Activated B cell treated with CpG ODN at 0.5 μM for 24 hours (primary cell): Measurements from ENCODE around the gene CCDC7. TPM values are rescaled to one million over a fixed set of nuclear protein-coding genes. Genes with fewer than 3 reads are reported as not detected.
"Not testable (repeated sequence)": the region's sequence is repeated elsewhere in the genome, so short reads cannot be mapped to it uniquely, and the experiment has no call there.

ENCODE experiments used
- ATAC-seq: fragments of 200-7000 bp; cut with Tn5 transposase; one replicate; pipeline ENCODE4 v1.10.0; 2021; ENCODE audit warnings: low read depth, mild to moderate bottlenecking, moderate library complexity
- CTCF ChIA-PET: fragments of 350-600 bp; sonication (Branson Sonifier 250); formaldehyde crosslinking; loops from one replicate; lab custom pipeline; 2021; ENCODE audit warnings: antibody characterized with exemption; lab: Charles Lee
- POLR2A ChIA-PET: fragments of 350-600 bp; sonication (Branson Sonifier 250); formaldehyde crosslinking; loops from one replicate; lab custom pipeline; 2021; ENCODE audit warnings: antibody characterized with exemption; lab: Charles Lee
- DNase-seq: peaks from one replicate; pipeline ENCODE4 v3.0.0; 2022
- H3K27ac Mint-ChIP-seq: one replicate; pipeline ENCODE4 v1.8.0; 2020; ENCODE audit warnings: mixed read lengths
- H3K27me3 Mint-ChIP-seq: one replicate; pipeline ENCODE4 v1.8.0; 2021; ENCODE audit warnings: mixed read lengths
- H3K36me3 Mint-ChIP-seq: one replicate; pipeline ENCODE4 v1.8.0; 2021; ENCODE audit warnings: low read depth, mixed read lengths
- H3K4me1 Mint-ChIP-seq: one replicate; pipeline ENCODE4 v1.8.0; 2021; ENCODE audit warnings: mixed read lengths
- H3K4me3 Mint-ChIP-seq: one replicate; pipeline ENCODE4 v1.8.0; 2020; ENCODE audit warnings: mild to moderate bottlenecking, mixed read lengths
- H3K9me3 Mint-ChIP-seq: one replicate; pipeline ENCODE4 v1.8.0; 2020; ENCODE audit warnings: mixed read lengths
- CTCF ChIP-seq: fragments of 200-600 bp; IDR thresholded peaks from one replicate; pipeline ENCODE4 v1.8.0; 2022; ENCODE audit warnings: antibody characterized with exemption, mild to moderate bottlenecking
- intact Hi-C: fragments of 100-400 bp; cut with micrococcal nuclease; formaldehyde crosslinking; loops from one replicate; pipeline ENCODE4 v1.15.1; 2024
- total RNA-seq: library from RNA; stranded (reverse); gene quantifications from 2 replicates; pipeline ENCODE4 v1.2.3, GENCODE V29; 2022

The CCDC7 gene
- total RNA-seq, 1 donor from 2014 or later: 20.0 TPM

GRCh38 chr10:32477499-32477898 is 31.6 kb downstream of the CCDC7 start:
- intact Hi-C loops: no loop called here
- Mint-ChIP-seq H3K4me1 (no peaks in the 10 kb centered on the region), H3K36me3 (peaks cover 57% of the 10 kb centered on the region), H3K27ac (no peak overlapping the region), H3K4me3 (no peak overlapping the region), H3K9me3 (peaks cover 19% of the 10 kb centered on the region), H3K27me3 (no peaks in the 10 kb centered on the region)
- POLR2A ChIA-PET: no interaction called here
- DNase-seq (no peak), ATAC-seq (no peak)
- CTCF ChIA-PET: no interaction called here
- no peak for TF ChIP-seq CTCF

DNA sequence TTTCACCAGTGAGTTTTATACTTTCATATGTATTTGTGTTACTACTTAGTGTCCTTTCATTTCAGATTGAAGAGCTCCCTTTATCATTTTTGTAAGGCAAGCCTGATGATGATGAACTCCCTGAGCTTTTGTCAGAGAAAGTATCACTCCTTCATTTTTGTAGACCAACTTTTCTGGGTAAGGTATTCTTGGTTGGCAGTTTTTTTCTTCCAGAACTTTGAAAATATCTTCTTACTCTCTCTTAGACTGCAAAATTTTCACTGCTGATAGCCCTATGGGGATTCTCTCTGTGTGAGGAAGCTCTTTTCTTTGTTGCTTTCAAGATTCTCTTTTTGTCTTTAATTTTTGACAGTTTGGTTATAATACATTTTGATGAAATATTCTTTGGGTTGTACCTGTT is 35.7 kb downstream of the CCDC7 start:
- intact Hi-C loops: no loop called here
- no peak overlapping the region for H3K27ac Mint-ChIP-seq
- TF ChIP-seq CTCF: no peak
- H3K4me1 Mint-ChIP-seq: no peaks in the 10 kb centered on the region
- ATAC-seq (no peak), DNase-seq (no peak)
- H3K27me3 Mint-ChIP-seq: no peaks in the 10 kb centered on the region
- H3K9me3 Mint-ChIP-seq: peaks cover 25% of the 10 kb centered on the region
- peaks cover 65% of the 10 kb centered on the region for H3K36me3 Mint-ChIP-seq
- POLR2A ChIA-PET: no interaction called here
- CTCF ChIA-PET: no interaction called here
- no peak overlapping the region for H3K4me3 Mint-ChIP-seq

DNA sequence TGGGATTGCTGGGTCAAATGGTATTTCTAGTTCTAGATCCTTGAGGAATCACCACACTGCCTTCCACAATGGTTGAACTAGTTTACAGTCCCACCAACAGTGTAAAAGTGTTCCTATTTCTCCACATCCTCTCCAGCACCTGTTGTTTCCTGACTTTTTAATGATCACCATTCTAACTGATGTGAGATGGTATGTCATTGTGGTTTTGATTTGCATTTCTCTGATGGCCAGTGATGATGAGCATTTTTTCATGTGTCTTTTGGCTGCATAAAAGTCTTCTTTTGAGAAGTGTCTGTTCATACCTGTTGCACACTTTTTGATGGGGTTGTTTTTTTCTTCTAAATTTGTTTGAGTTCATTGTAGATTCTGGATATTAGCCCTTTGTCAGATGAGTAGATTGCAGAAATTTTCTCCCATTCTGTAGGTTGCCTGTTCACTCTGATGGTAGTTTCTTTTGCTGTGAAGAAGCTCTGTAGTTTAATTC is 37.1 kb downstream of the CCDC7 start:
- H3K27me3 Mint-ChIP-seq, POLR2A ChIA-PET, H3K27ac Mint-ChIP-seq, DNase-seq, H3K4me3 Mint-ChIP-seq, intact Hi-C loops, ATAC-seq, CTCF ChIA-PET, H3K4me1 Mint-ChIP-seq: not testable (repeated sequence)
- H3K36me3 Mint-ChIP-seq: peaks cover 70% of the 10 kb centered on the region
- peaks cover 27% of the 10 kb centered on the region for H3K9me3 Mint-ChIP-seq

GRCh38 chr10:32488038-32488437 is 42.1 kb downstream of the CCDC7 start:
- Mint-ChIP-seq H3K9me3 (peaks cover 16% of the 10 kb centered on the region), H3K36me3 (peaks cover 70% of the 10 kb centered on the region)
- DNase-seq, H3K27ac Mint-ChIP-seq, H3K4me1 Mint-ChIP-seq, CTCF ChIA-PET, POLR2A ChIA-PET, H3K27me3 Mint-ChIP-seq, ATAC-seq, intact Hi-C loops, H3K4me3 Mint-ChIP-seq: not testable (repeated sequence)

GRCh38 chr10:32489158-32489557 is 43.2 kb downstream of the CCDC7 start:
- H3K4me3 Mint-ChIP-seq: no peak overlapping the region
- no peaks in the 10 kb centered on the region for H3K27me3 Mint-ChIP-seq
- DNase-seq (no peak), ATAC-seq (no peak)
- intact Hi-C loops: no loop called here
- H3K27ac Mint-ChIP-seq: no peak overlapping the region
- POLR2A ChIA-PET: no interaction called here
- peaks cover 10% of the 10 kb centered on the region for H3K9me3 Mint-ChIP-seq
- CTCF ChIA-PET: no interaction called here
- H3K36me3 Mint-ChIP-seq: peaks cover 60% of the 10 kb centered on the region
- H3K4me1 Mint-ChIP-seq: no peaks in the 10 kb centered on the region
- TF ChIP-seq CTCF: no peak

GRCh38 chr10:32489901-32490300 is 44.0 kb downstream of the CCDC7 start:
- H3K27me3 Mint-ChIP-seq: no peaks in the 10 kb centered on the region
- H3K4me3 Mint-ChIP-seq: no peak overlapping the region
- H3K4me1 Mint-ChIP-seq: no peaks in the 10 kb centered on the region
- H3K9me3 Mint-ChIP-seq: peaks cover 10% of the 10 kb centered on the region
- ChIA-PET CTCF (no interaction called here), POLR2A (no interaction called here)
- no peak for ATAC-seq
- peaks cover 59% of the 10 kb centered on the region for H3K36me3 Mint-ChIP-seq
- intact Hi-C loops: no loop called here
- no peak for TF ChIP-seq CTCF
- no peak for DNase-seq
- H3K27ac Mint-ChIP-seq: no peak overlapping the region

DNA sequence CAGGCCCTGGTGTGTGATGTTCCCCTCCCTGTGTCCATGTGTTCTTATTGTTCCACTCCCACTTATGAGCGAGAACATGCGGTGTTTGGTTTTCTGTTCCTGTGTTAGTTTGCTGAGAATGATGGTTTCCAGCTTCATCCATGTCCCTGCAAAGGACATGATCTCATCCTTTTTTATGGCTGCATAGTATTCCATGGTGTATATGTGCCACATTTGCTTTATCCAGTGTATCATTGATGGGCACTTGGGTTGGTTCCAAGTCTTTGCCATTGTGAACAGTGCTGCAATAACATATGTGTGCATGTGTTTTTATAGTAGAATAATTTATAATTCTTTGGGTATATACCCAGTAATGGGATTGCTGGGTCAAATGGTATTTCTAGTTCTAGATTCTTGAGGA is 48.6 kb downstream of the CCDC7 start:
- H3K4me3 Mint-ChIP-seq, H3K27me3 Mint-ChIP-seq, CTCF ChIA-PET, H3K27ac Mint-ChIP-seq, H3K4me1 Mint-ChIP-seq, POLR2A ChIA-PET, DNase-seq, ATAC-seq, intact Hi-C loops: not testable (repeated sequence)
- Mint-ChIP-seq H3K36me3 (peaks cover 46% of the 10 kb centered on the region), H3K9me3 (peaks cover 12% of the 10 kb centered on the region)

DNA sequence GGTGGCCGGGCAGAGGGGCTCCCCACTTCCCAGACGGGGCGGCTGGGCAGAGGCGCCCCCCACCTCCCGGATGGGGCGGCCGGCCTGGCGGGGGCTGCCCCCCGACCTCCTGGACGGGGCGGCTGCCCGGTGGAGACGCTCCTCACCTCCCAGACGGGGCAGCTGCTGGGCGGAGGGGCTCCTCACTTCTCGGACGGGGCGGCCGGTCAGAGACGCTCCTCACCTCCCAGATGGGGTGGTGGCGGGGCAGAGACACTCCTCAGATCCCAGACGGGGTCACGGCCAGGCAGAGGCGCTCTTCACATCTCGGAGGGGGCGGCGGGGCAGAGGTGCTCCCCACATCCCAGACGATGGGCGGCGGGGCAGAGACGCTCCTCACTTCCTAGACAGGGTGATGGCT is 54.2 kb downstream of the CCDC7 start:
- intact Hi-C loops, H3K4me3 Mint-ChIP-seq, POLR2A ChIA-PET, H3K27me3 Mint-ChIP-seq, CTCF ChIA-PET, DNase-seq, ATAC-seq, H3K27ac Mint-ChIP-seq, H3K4me1 Mint-ChIP-seq: not testable (repeated sequence)
- Mint-ChIP-seq H3K36me3 (peaks cover 63% of the 10 kb centered on the region), H3K9me3 (peaks cover 16% of the 10 kb centered on the region)
